ENCODE measurements around the gene GSTM3. TPM values are rescaled to one million over a fixed set of nuclear protein-coding genes. Genes with fewer than 3 reads are reported as not detected.
"Not testable (repeated sequence)": the region's sequence is repeated elsewhere in the genome, so short reads cannot be mapped to it uniquely, and the experiment has no call there.

The GSTM3 gene
- total RNA-seq, 1 donor from 2014 or later = 6.4 TPM

GRCh38 chr1:109762821-109763645, 22.2 kb upstream of the GSTM3 start:
- intact Hi-C loops (cut with micrococcal nuclease) = no loop called here

- intact Hi-C loops (cut with micrococcal nuclease) = no loop called here
Observed at GRCh38 chr1:109762039-109762585, 21.3 kb upstream of the GSTM3 start.

GRCh38 chr1:109761227-109762038, 20.6 kb upstream of the GSTM3 start:
- intact Hi-C loops (cut with micrococcal nuclease) = no loop called here

- intact Hi-C loops (cut with micrococcal nuclease) = no loop called here
Observed at GRCh38 chr1:109760581-109761226, 19.9 kb upstream of the GSTM3 start.

GRCh38 chr1:109759513-109760334, 18.9 kb upstream of the GSTM3 start:
- intact Hi-C loops (cut with micrococcal nuclease) = no loop called here

GRCh38 chr1:109757936-109758786, 17.3 kb upstream of the GSTM3 start:
- intact Hi-C loops (cut with micrococcal nuclease) = no loop called here

- intact Hi-C loops (cut with micrococcal nuclease) = no loop called here
Observed at GRCh38 chr1:109756848-109757521, 16.1 kb upstream of the GSTM3 start.

- intact Hi-C loops (cut with micrococcal nuclease) = not testable (repeated sequence)
Observed at GRCh38 chr1:109756325-109756724, 15.5 kb upstream of the GSTM3 start.

- intact Hi-C loops (cut with micrococcal nuclease) = no loop called here
Observed at GRCh38 chr1:109754738-109755137, 13.9 kb upstream of the GSTM3 start.

GRCh38 chr1:109751531-109752260, 10.9 kb upstream of the GSTM3 start:
- intact Hi-C loops (cut with micrococcal nuclease) = no loop called here

GRCh38 chr1:109750920-109751319, 10.1 kb upstream of the GSTM3 start:
- intact Hi-C loops (cut with micrococcal nuclease) = no loop called here

- intact Hi-C loops (cut with micrococcal nuclease) = no loop called here
Observed at GRCh38 chr1:109750241-109750882, 9.5 kb upstream of the GSTM3 start.

GRCh38 chr1:109749221-109749620, 8.4 kb upstream of the GSTM3 start:
- intact Hi-C loops (cut with micrococcal nuclease) = no loop called here

GRCh38 chr1:109748311-109748710, 7.5 kb upstream of the GSTM3 start:
- intact Hi-C loops (cut with micrococcal nuclease) = not testable (repeated sequence)

- intact Hi-C loops (cut with micrococcal nuclease) = no loop called here
Observed at GRCh38 chr1:109739738-109740614, 862 bp downstream of the GSTM3 start.

GRCh38 chr1:109733236-109733870, 7.5 kb downstream of the GSTM3 start:
- intact Hi-C loops (cut with micrococcal nuclease) = no loop called here

Data from T-helper 2 cell treated with Interferon-gamma antibody and Interleukin-4, amounts not matched to agents 100 ng/mL and 5 ng/mL, for 36 hours (primary cell).